Measurements from ENCODE around the gene EMP1. TPM values are rescaled to one million over a fixed set of nuclear protein-coding genes. Genes with fewer than 3 reads are reported as not detected.

EMP1 gene
- total RNA-seq, 1 experiment from 2014 or later = 0.63 TPM

GRCh38 chr12:13211859-13212664, 15.5 kb downstream of the EMP1 start:
- no peaks in the 10 kb centered on the region for H3K27me3 ChIP-seq (ENCODE audit: insufficient read depth, low read length)
- H3T11ph ChIP-seq (ENCODE audit: low read length) = no peak overlapping the region
- no peak overlapping the region for H2AK5ac ChIP-seq (ENCODE audit: insufficient read length, low read length)
- H3K14ac ChIP-seq (ENCODE audit: insufficient read depth, low read length) = no peak overlapping the region; the same call in 1 of the 2 replicates
- peak overlapping the region; percentile 51 for H3K18ac ChIP-seq (ENCODE audit: insufficient read length, low read depth, low read length)
- no peak overlapping the region for H3K4me3 Mint-ChIP-seq
- no peak overlapping the region for H3K27ac ChIP-seq (ENCODE audit: insufficient read length, low read depth, low read length)
- no peaks in the 10 kb centered on the region for H3K79me1 ChIP-seq (ENCODE audit: insufficient read depth, low read depth, low read length, poor library complexity, severe bottlenecking)
- H3K4me2 ChIP-seq (ENCODE audit: insufficient read depth, insufficient read length, low read length) = no peak overlapping the region
- no peaks in the 10 kb centered on the region for H4K20me1 ChIP-seq (ENCODE audit: control insufficient read depth, insufficient read depth, insufficient read length)
- peak overlapping the region in 2 of 3 experiments; percentile 6 to 93; a peak in 4 of 7 replicates for H3K27ac Mint-ChIP-seq
- WGBS (ENCODE audit: extremely low coverage, insufficient read length, low lambda C conversion rate) = no CpG with 5 or more reads among the region's 8 CpGs
- no peaks in the 10 kb centered on the region for H3K79me2 ChIP-seq (ENCODE audit: insufficient read depth, low read length)
- H3K4me1 ChIP-seq (ENCODE audit: insufficient read depth, low read length) = peaks cover 5% of the 10 kb centered on the region; the same call in 1 of the 2 replicates
- no peak overlapping the region for H4K91ac ChIP-seq (ENCODE audit: insufficient read length, low read depth, low read length)
- H2BK15ac ChIP-seq (ENCODE audit: low read depth, low read length) = no peak overlapping the region
- H2AFZ ChIP-seq (ENCODE audit: low read length) = peak overlapping the region; percentile 99
- H3K9me3 Mint-ChIP-seq = no peaks in the 10 kb centered on the region
- TF ChIP-seq CTCF (conservative IDR thresholded peaks at IDR 0.05) = peak; percentile 92
- no peak overlapping the region for H3K23ac ChIP-seq (ENCODE audit: insufficient read length, low read depth, low read length)
- H4K8ac ChIP-seq (replicated peaks; ENCODE audit: insufficient read length, low read depth, low read length) = no peak overlapping the region
- H2BK120ac ChIP-seq (ENCODE audit: low read depth, low read length, poor library complexity, severe bottlenecking) = no peak overlapping the region
- H2BK12ac ChIP-seq (ENCODE audit: insufficient read length, low read depth, low read length) = no peak overlapping the region
- no peak overlapping the region; the same call in 1 of the 2 replicates for H3K4ac ChIP-seq (ENCODE audit: low read depth, low read length)
- peak overlapping the region; percentile 0 for H3K9ac ChIP-seq (ENCODE audit: extremely low read depth, insufficient read length, low read length)
- H2BK20ac ChIP-seq (ENCODE audit: low read depth, low read length, poor library complexity, severe bottlenecking) = no peak overlapping the region
- no peaks in the 10 kb centered on the region for H3K23me2 ChIP-seq (ENCODE audit: insufficient read length, low read depth, low read length, poor library complexity, severe bottlenecking)
- H3K27me3 Mint-ChIP-seq (ENCODE audit: low read depth) = no peaks in the 10 kb centered on the region; the same call in 1 of the 2 replicates
- DNase-seq = peak; percentile 71
- no peak overlapping the region for H2BK5ac ChIP-seq (ENCODE audit: insufficient read length, low read length)
- peak overlapping the region; percentile 54 for H4K5ac ChIP-seq (ENCODE audit: insufficient read length, low read depth, low read length)
- no peaks in the 10 kb centered on the region for H3K9me3 ChIP-seq (ENCODE audit: control insufficient read depth, low read depth, low read length)
- H3K36me3 Mint-ChIP-seq (ENCODE audit: insufficient read depth in 1 of 3, low read depth in 3 of 3) = no peaks in the 10 kb centered on the region
- no peak overlapping the region for H3K56ac ChIP-seq (ENCODE audit: insufficient read length, low read depth, low read length)
- H3K4me1 Mint-ChIP-seq = peaks cover 25 to 29% of the 10 kb centered on the region in 2 experiments

Measured in H9 (cell line).